Measurements from ENCODE around the gene CACNA1D.

The CACNA1D gene

GRCh38 chr3:53495520-53496391 is 1.3 kb downstream of the CACNA1D start:
- no peak for DNase-seq

- DNase-seq = no peak
Observed at GRCh38 chr3:53496392-53496670, 1.9 kb downstream of the CACNA1D start.

GRCh38 chr3:53496984-53497383 is 2.6 kb downstream of the CACNA1D start:
- DNase-seq = no peak

GRCh38 chr3:53498806-53499641 is 4.6 kb downstream of the CACNA1D start:
- DNase-seq = no peak

- no peak for DNase-seq
Observed at GRCh38 chr3:53500165-53500777, 5.9 kb downstream of the CACNA1D start.

GRCh38 chr3:53501178-53501577 is 6.8 kb downstream of the CACNA1D start:
- DNase-seq = no peak

GRCh38 chr3:53502737-53503136 is 8.3 kb downstream of the CACNA1D start:
- no peak for DNase-seq

GRCh38 chr3:53503195-53503594 is 8.8 kb downstream of the CACNA1D start:
- no peak for DNase-seq

GRCh38 chr3:53506110-53506762 is 11.8 kb downstream of the CACNA1D start:
- DNase-seq = no peak

- DNase-seq = no peak
Observed at GRCh38 chr3:53506763-53507145, 12.3 kb downstream of the CACNA1D start.

- DNase-seq = no peak
Observed at GRCh38 chr3:53509494-53509893, 15.1 kb downstream of the CACNA1D start.

- DNase-seq = no peak
Observed at GRCh38 chr3:53510508-53510907, 16.1 kb downstream of the CACNA1D start.

GRCh38 chr3:53511246-53511645 is 16.8 kb downstream of the CACNA1D start:
- no peak for DNase-seq

GRCh38 chr3:53513556-53514190 is 19.3 kb downstream of the CACNA1D start:
- DNase-seq = no peak

- no peak for DNase-seq
Observed at GRCh38 chr3:53516339-53516738, 21.9 kb downstream of the CACNA1D start.

- DNase-seq = no peak
Observed at GRCh38 chr3:53518495-53518981, 24.1 kb downstream of the CACNA1D start.

GRCh38 chr3:53519065-53519709 is 24.8 kb downstream of the CACNA1D start:
- no peak for DNase-seq

GRCh38 chr3:53523346-53523745 is 28.9 kb downstream of the CACNA1D start:
- no peak for DNase-seq

GRCh38 chr3:53524566-53524965 is 30.2 kb downstream of the CACNA1D start:
- DNase-seq = no peak

GRCh38 chr3:53525765-53526703 is 31.6 kb downstream of the CACNA1D start:
- DNase-seq = no peak

GRCh38 chr3:53526704-53527055 is 32.3 kb downstream of the CACNA1D start:
- no peak for DNase-seq

Data from activated naive CD4-positive, alpha-beta T cell treated with Interleukin-2 at 50 U/mL for 16 hours (primary cell).